WERI-Rb-1 (cell line): Measurements from ENCODE around the gene PHF14.
A peak's percentile ranks its signal among the peaks of the same experiment; 100 is the strongest.

Source experiments
- DNase-seq: peaks from one replicate; pipeline ENCODE4 v3.0.0-alpha.2; 2020
- H3K27ac ChIP-seq: fragments of 250-450 bp; sonication (Bioruptor Pico); 2 replicates; pipeline ENCODE4 v1.5.1; 2020; ENCODE audit warnings: mild to moderate bottlenecking, moderate library complexity
- H3K27me3 ChIP-seq: fragments of 250-450 bp; sonication (Bioruptor Pico); 2 replicates; pipeline ENCODE4 v1.5.1; 2021; ENCODE audit warnings: mild to moderate bottlenecking, low read depth, moderate library complexity; ENCODE audit not compliant: insufficient read depth, severe bottlenecking
- H3K36me3 ChIP-seq: fragments of 250-450 bp; sonication (Bioruptor Pico); 2 replicates; pipeline ENCODE4 v1.5.1; 2020; ENCODE audit warnings: mild to moderate bottlenecking, moderate library complexity
- H3K4me3 ChIP-seq: 2 replicates; pipeline ENCODE4 v1.5.1; 2011; ENCODE audit warnings: low read depth, mild to moderate bottlenecking, control low read depth, low read length
- H3K9me3 ChIP-seq: fragments of 250-450 bp; sonication (Bioruptor Pico); 2 replicates; pipeline ENCODE4 v1.5.1; 2021; ENCODE audit warnings: mild to moderate bottlenecking, moderate library complexity; ENCODE audit not compliant: severe bottlenecking
- CTCF ChIP-seq: IDR thresholded peaks from 2 replicates; pipeline ENCODE4 v1.5.1; 2011; ENCODE audit warnings: low read depth, mild to moderate bottlenecking, control low read depth, inconsistent platforms, low read length

Gene PHF14

GRCh38 chr7:11196143-11196542 is 222.5 kb downstream of the PHF14 start:
- no peaks in the 10 kb centered on the region for H3K9me3 ChIP-seq
- no peaks in the 10 kb centered on the region for H3K36me3 ChIP-seq
- H3K4me3 ChIP-seq = no peak overlapping the region
- DNase-seq = no peak
- no peak overlapping the region for H3K27ac ChIP-seq
- no peak for TF ChIP-seq CTCF
- H3K27me3 ChIP-seq = no peaks in the 10 kb centered on the region

- H3K36me3 ChIP-seq = no peaks in the 10 kb centered on the region
- TF ChIP-seq CTCF = no peak
- no peaks in the 10 kb centered on the region for H3K27me3 ChIP-seq
- no peak overlapping the region for H3K4me3 ChIP-seq
- no peak for DNase-seq
- H3K27ac ChIP-seq = no peak overlapping the region
- H3K9me3 ChIP-seq = no peaks in the 10 kb centered on the region
These were observed 229.6 kb downstream of the PHF14 start for GRCh38 chr7:11203224-11203623.

- TF ChIP-seq CTCF = no peak
- no peaks in the 10 kb centered on the region for H3K9me3 ChIP-seq
- H3K27ac ChIP-seq = no peak overlapping the region
- no peak overlapping the region for H3K4me3 ChIP-seq
- H3K36me3 ChIP-seq = no peaks in the 10 kb centered on the region
- H3K27me3 ChIP-seq = no peaks in the 10 kb centered on the region
- DNase-seq = peak; percentile 29
These were observed 230.0 kb downstream of the PHF14 start for GRCh38 chr7:11203683-11204082.

- H3K27ac ChIP-seq = no peak overlapping the region
- no peaks in the 10 kb centered on the region for H3K36me3 ChIP-seq
- H3K9me3 ChIP-seq = no peaks in the 10 kb centered on the region
- no peak overlapping the region for H3K4me3 ChIP-seq
- no peak for TF ChIP-seq CTCF
- H3K27me3 ChIP-seq = no peaks in the 10 kb centered on the region
- DNase-seq = no peak
These were observed 232.7 kb downstream of the PHF14 start for GRCh38 chr7:11206177-11206899.

GRCh38 chr7:11207565-11207964 is 233.9 kb downstream of the PHF14 start:
- TF ChIP-seq CTCF = 0 out of 2 replicates have a peak, but pooled peaks have one; percentile 4

GRCh38 chr7:11208883-11209465 is 235.3 kb downstream of the PHF14 start:
- no peak for DNase-seq
- Histone ChIP-seq H3K4me3 (no peak overlapping the region), H3K27me3 (no peaks in the 10 kb centered on the region), H3K27ac (no peak overlapping the region), H3K9me3 (no peaks in the 10 kb centered on the region), H3K36me3 (no peaks in the 10 kb centered on the region)
- TF ChIP-seq CTCF = no peak

More at GRCh38 chr7:11207565-11207964, 233.9 kb downstream of the PHF14 start:
- DNase-seq = no peak
- no peak overlapping the region for H3K27ac ChIP-seq
- no peaks in the 10 kb centered on the region for H3K9me3 ChIP-seq
- H3K27me3 ChIP-seq = no peaks in the 10 kb centered on the region
- no peaks in the 10 kb centered on the region for H3K36me3 ChIP-seq
- no peak overlapping the region for H3K4me3 ChIP-seq
